K562 (cell line): Measurements from ENCODE around the gene CMSS1. TPM values are rescaled to one million over a fixed set of nuclear protein-coding genes. Genes with fewer than 3 reads are reported as not detected.

ENCODE experiments used
- ATAC-seq: fragments of 200-7000 bp; cut with Tn5 transposase; 3 replicates; pipeline ENCODE4 v1.9.1; 2020; ENCODE audit warnings: moderate library complexity
- BruUV-seq: library from RNA; stranded (reverse); fragments of 400-500 nt; replicated peaks from 2 replicates; lab custom pipeline; 2021; lab: Mats Ljungman, UMichigan
- CTCF ChIA-PET: fragments of 300-600 bp; formaldehyde crosslinking; extraction: SDS; loops from one replicate; lab custom pipeline; 2021; ENCODE audit warnings: low intra/inter-chr PET ratio; lab: Yijun Ruan, JAX
- POLR2A ChIA-PET: fragments of 300-600, 350-650 bp; sonication (Branson Sonifier 250); formaldehyde crosslinking; extraction: SDS; loops from one replicate; lab custom pipeline; 2021; ENCODE audit warnings: antibody characterized with exemption, inconsistent platforms; lab: Yijun Ruan, JAX
- DNase-seq, 4 experiments: peaks; one replicate each; pipeline versions ENCODE4 v3.0.0 to v3.0.0-alpha.2; 2011 to 2018; ENCODE audit warnings: low spot score in 3 of 4, mixed read lengths in 3 of 4; ENCODE audit errors: extremely low read depth in 1 of 4
- FAIRE-seq: peaks from 2 replicates; lab custom pipeline; 2011; peaks lifted over from hg19 to GRCh38; lab: Jason Lieb, UNC
- H2AFZ ChIP-seq: 2 replicates; pipeline ENCODE4 v1.6.0; 2011; ENCODE audit warnings: low read depth, low read length, control low read depth, inconsistent platforms
- H3K27ac ChIP-seq: fragments of 200-600 bp; 3 replicates; pipeline ENCODE4 v1.8.0; 2011; ENCODE audit warnings: low read depth, mild to moderate bottlenecking, control low read depth, inconsistent platforms, low read length, moderate library complexity, mixed read lengths; ENCODE audit errors: extremely low read depth
- H3K27me3 ChIP-seq, 2 experiments: fragments of 300-600 bp in 1 of 2; 2 replicates in 1 of 2; 3 replicates in 1 of 2; pipeline versions ENCODE4 v1.6.0 to v1.8.0; 2011; ENCODE audit warnings: inconsistent platforms in 2 of 2, low read length in 2 of 2, mild to moderate bottlenecking in 1 of 2, mixed read lengths in 1 of 2, moderate library complexity in 1 of 2; ENCODE audit not compliant: control insufficient read depth in 2 of 2, insufficient read depth in 2 of 2
- H3K36me3 ChIP-seq: fragments of 300-600 bp; 3 replicates; pipeline ENCODE4 v1.8.0; 2011; ENCODE audit warnings: mild to moderate bottlenecking, low read length, inconsistent platforms; ENCODE audit not compliant: control insufficient read depth, insufficient read depth
- H3K4me1 ChIP-seq, 2 experiments: fragments of 200-600 bp in 1 of 2; replicated peaks in 1 of 2; 2 replicates in 1 of 2; 3 replicates in 1 of 2; pipeline versions ENCODE4 v1.5.1 to v1.8.0; 2011; ENCODE audit warnings: inconsistent platforms in 2 of 2, low read length in 2 of 2, mild to moderate bottlenecking in 1 of 2, mixed read lengths in 1 of 2, moderate library complexity in 1 of 2; ENCODE audit not compliant: control insufficient read depth in 2 of 2, insufficient read depth in 2 of 2
- H3K4me2 ChIP-seq: 2 replicates; pipeline ENCODE4 v1.6.1; 2011; ENCODE audit warnings: low read length, control low read depth, inconsistent platforms, mixed read lengths; ENCODE audit not compliant: insufficient read depth
- H3K4me3 ChIP-seq: fragments of 200-600 bp; sonication (generic), shearing (Covaris generic); 2 replicates; pipeline ENCODE4 v1.5.1; 2016; ENCODE audit warnings: control low read depth, inconsistent platforms
- H3K79me2 ChIP-seq: fragments of 200-600 bp; 3 replicates; pipeline ENCODE4 v1.8.0; 2011; ENCODE audit warnings: low read length, inconsistent platforms; ENCODE audit not compliant: control insufficient read depth, insufficient read depth
- H3K9ac ChIP-seq, 2 experiments: 2 replicates each; pipeline versions ENCODE4 v1.6.0 to v1.6.1; 2011; ENCODE audit warnings: low read depth in 2 of 2, low read length in 2 of 2, control low read depth in 1 of 2, inconsistent platforms in 1 of 2, mild to moderate bottlenecking in 1 of 2, mixed read lengths in 1 of 2; ENCODE audit not compliant: insufficient read depth in 1 of 2
- H3K9me1 ChIP-seq: one replicate; pipeline ENCODE4 v1.6.0; 2011; ENCODE audit warnings: inconsistent platforms, mild to moderate bottlenecking, low read length, moderate library complexity; ENCODE audit not compliant: control insufficient read depth, insufficient read depth
- H3K9me3 ChIP-seq: replicated peaks from 2 replicates; pipeline ENCODE4 v1.5.1; 2011; ENCODE audit warnings: low read depth, low read length, inconsistent platforms; ENCODE audit not compliant: control insufficient read depth, insufficient read depth
- H4K20me1 ChIP-seq: replicated peaks from 2 replicates; pipeline ENCODE4 v1.6.1; 2011; ENCODE audit warnings: low read length, inconsistent platforms, mixed read lengths; ENCODE audit not compliant: control insufficient read depth, insufficient read depth
- EGR1 ChIP-seq: fragments of 450-650 bp; conservative IDR thresholded peaks from 2 replicates; pipeline ENCODE4 v1.6.1; 2017; ENCODE audit warnings: mild to moderate bottlenecking
- ETV6 ChIP-seq, 3 experiments: fragments of 150-350 bp in 1 of 3; sonication (generic) in 1 of 3; formaldehyde crosslinking in 1 of 3; IDR thresholded peaks; 2 replicates each; pipeline versions ENCODE4 v1.6.1 to v1.8.0; 2014 to 2022; ENCODE audit warnings: borderline replicate concordance in 2 of 3, low read depth in 2 of 3, antibody characterized with exemption in 1 of 3, low read length in 1 of 3, mild to moderate bottlenecking in 1 of 3, missing genetic modification reagents in 1 of 3
- FOXM1 ChIP-seq, 2 experiments: fragments of 450-650 bp in 1 of 2; sonication (generic) in 1 of 2; formaldehyde crosslinking in 1 of 2; IDR thresholded peaks; 2 replicates each; pipeline versions ENCODE4 v1.6.1 to v1.9.0; 2017 to 2022; ENCODE audit warnings: low read depth in 2 of 2, mild to moderate bottlenecking in 2 of 2, missing genetic modification reagents in 1 of 2, moderate library complexity in 1 of 2
- HDAC3 ChIP-seq: fragments of 450-650 bp; IDR thresholded peaks from 2 replicates; pipeline ENCODE4 v1.6.1; 2018; ENCODE audit warnings: borderline replicate concordance, mild to moderate bottlenecking, moderate library complexity; ENCODE audit not compliant: partially characterized antibody
- PBX2 ChIP-seq, 2 experiments: IDR thresholded peaks in 1 of 2; conservative IDR thresholded peaks in 1 of 2; 2 replicates each; pipeline ENCODE4 v1.6.1; 2016; ENCODE audit warnings: low read depth in 2 of 2, mild to moderate bottlenecking in 1 of 2, missing compliant biosample characterization in 1 of 2, missing genetic modification characterization in 1 of 2, moderate library complexity in 1 of 2
- SNIP1 ChIP-seq: fragments of 450-650 bp; IDR thresholded peaks from 2 replicates; pipeline ENCODE4 v1.7.1; 2017; ENCODE audit warnings: low read depth, mild to moderate bottlenecking
- TSHZ1 ChIP-seq: fragments of 250-450 bp; sonication (Bioruptor Pico); IDR thresholded peaks from 2 replicates; pipeline ENCODE4 v1.4.0; 2020; ENCODE audit warnings: mild to moderate bottlenecking, moderate library complexity
- ZBED1 ChIP-seq: IDR thresholded peaks from 2 replicates; pipeline ENCODE4 v1.6.1; 2014
- ZNF518B ChIP-seq: fragments of 250-450 bp; sonication (Bioruptor Pico); IDR thresholded peaks from 2 replicates; pipeline ENCODE4 v1.5.0; 2021; ENCODE audit warnings: mild to moderate bottlenecking, moderate library complexity
- ZNF707 ChIP-seq: fragments of 250-450 bp; sonication (Bioruptor Pico); conservative IDR thresholded peaks from 2 replicates; pipeline ENCODE4 v1.8.0; 2022; ENCODE audit warnings: inconsistent platforms, mild to moderate bottlenecking, moderate library complexity
- WGBS: fragments of 100-300 bp; shearing (Covaris generic); methylation state at CpG from one replicate; pipeline ENCODE4 v1.1.6; 2016; ENCODE audit warnings: low coverage, mixed read lengths; ENCODE audit not compliant: insufficient coverage; ENCODE audit errors: missing lambda C conversion rate; 5-methylcytosine and 5-hydroxymethylcytosine counted together
- in situ Hi-C: fragments of 300-500 bp; cut with MboI; formaldehyde crosslinking; loops from 4 replicates; pipeline ENCODE4 v1.15.0; 2018; ENCODE audit warnings: inconsistent platforms, mixed read lengths
- intact Hi-C: fragments of 100-400 bp; cut with micrococcal nuclease; formaldehyde crosslinking; loops from 2 replicates; pipeline ENCODE4 v1.14.2; 2022
- polyA plus RNA-seq, 8 experiments: library from polyadenylated mRNA; depleted of rRNA in 4 of 8; stranded (reverse) in 5 of 8; unstranded in 3 of 8; fragments of >200 nt; fragmentation: Nextera tagmentation in 2 of 8; fragmentation: Illumina TruSeq in 1 of 8; extraction: Ambion mirVana in 2 of 8; extraction: Trizol in 1 of 8; gene quantifications; 2 replicates each; pipeline versions ENCODE4 v1.2.1 to v1.2.3, GENCODE V29; 2011 to 2014; ENCODE audit warnings: inconsistent platforms in 1 of 8, missing spikeins in 1 of 8
- total RNA-seq, 7 experiments: library from RNA; depleted of rRNA in 6 of 7; stranded (reverse); fragments of >200 nt in 6 of 7; fragmentation: Illumina TruSeq in 2 of 7; extraction: Trizol in 2 of 7; gene quantifications; 2 replicates each; pipeline versions ENCODE4 v1.2.1 to v1.2.3, GENCODE V29; 2011 to 2021; ENCODE audit warnings: low replicate concordance in 1 of 7

Gene CMSS1
- total and polyA plus RNA-seq, 9 of the 15 experiments (the other 6 are each of a cell fraction or from before 2014, with no cell fraction given) = 46.9 to 109 (median 72.3) TPM

GRCh38 chr3:100096866-100097265 is 279.2 kb downstream of the CMSS1 start:
- no peaks in the 10 kb centered on the region for H3K9me1 ChIP-seq
- H3K27ac ChIP-seq = no peak overlapping the region
- H3K9me3 ChIP-seq = no peaks in the 10 kb centered on the region
- BruUV-seq = no TSS peak
- ATAC-seq = no peak
- no peak overlapping the region for H2AFZ ChIP-seq
- ChIA-PET POLR2A (no interaction called here), CTCF (no interaction called here)
- no peak for FAIRE-seq
- no peaks in the 10 kb centered on the region for H3K27me3 ChIP-seq
- H3K9ac ChIP-seq = no peak overlapping the region
- H3K4me2 ChIP-seq = no peak overlapping the region
- 75% methylated on average over 2 of the region's 2 CpGs for WGBS
- no peak for DNase-seq
- no peaks in the 10 kb centered on the region for H4K20me1 ChIP-seq
- H3K36me3 ChIP-seq = no peaks in the 10 kb centered on the region
- TF ChIP-seq ZNF707 (CRISPR knock-in tag) = no peak
- no peak for TF ChIP-seq SNIP1
- no peak for TF ChIP-seq HDAC3
- no peak for TF ChIP-seq EGR1
- TF ChIP-seq ZNF518B = no peak
- TF ChIP-seq PBX2 (CRISPR knock-in tag; IDR thresholded peaks at IDR 0.05; ENCODE audit: low read depth) = no peak
- TF ChIP-seq PBX2 (tag; conservative IDR thresholded peaks at IDR 0.05; ENCODE audit: low read depth) = no peak
- TF ChIP-seq ETV6 (IDR thresholded peaks at IDR 0.05; ENCODE audit: borderline replicate concordance in 1 of 2, low read depth in 2 of 2, low read length in 1 of 2) = no peak
- no peak for TF ChIP-seq ETV6 (CRISPR knock-in tag; IDR thresholded peaks at IDR 0.05; ENCODE audit: borderline replicate concordance)
- no peak for TF ChIP-seq FOXM1 (IDR thresholded peaks at IDR 0.05; ENCODE audit: low read depth)
- no peak for TF ChIP-seq FOXM1 (CRISPR knock-in tag; IDR thresholded peaks at IDR 0.05; ENCODE audit: low read depth)
- TF ChIP-seq TSHZ1 (CRISPR knock-in tag) = no peak
- TF ChIP-seq ZBED1 = no peak
- no peaks in the 10 kb centered on the region for H3K4me1 ChIP-seq
- intact Hi-C loops (no loop called here), in situ Hi-C loops (no loop called here)
- H3K79me2 ChIP-seq = no peaks in the 10 kb centered on the region
- no peak overlapping the region for H3K4me3 ChIP-seq
